GM12878 (cell line): ENCODE results near the gene GALNT16. TPM values are rescaled to one million over a fixed set of nuclear protein-coding genes. Genes with fewer than 3 reads are reported as not detected.

ENCODE experiments used
- BRCA1 ChIP-seq: IDR thresholded peaks from 2 replicates; pipeline ENCODE4 v1.6.1; 2011; ENCODE audit warnings: low read depth, low read length, improper control_type of control experiment
- CBX3 ChIP-seq: fragments of 200-600 bp; sonication (generic); IDR thresholded peaks from 2 replicates; pipeline ENCODE4 v1.6.1; 2016; ENCODE audit warnings: low read depth, borderline replicate concordance
- CBX5 ChIP-seq: sonication (generic); IDR thresholded peaks from 2 replicates; pipeline ENCODE4 v1.6.1; 2016; ENCODE audit warnings: low read depth, moderate library complexity, mild to moderate bottlenecking, inconsistent platforms
- GATAD2B ChIP-seq: fragments of 450-650 bp; conservative IDR thresholded peaks from 2 replicates; pipeline ENCODE4 v1.6.1; 2017; ENCODE audit warnings: low read depth, mild to moderate bottlenecking, moderate library complexity
- HDAC2 ChIP-seq: fragments of 200-600 bp; sonication (generic); IDR thresholded peaks from 2 replicates; pipeline ENCODE4 v1.6.1; 2017
- IKZF1 ChIP-seq: fragments of 450-650 bp; conservative IDR thresholded peaks from 2 replicates; pipeline ENCODE4 v1.6.1; 2017; ENCODE audit warnings: antibody characterized with exemption, mild to moderate bottlenecking
- JUND ChIP-seq: IDR thresholded peaks from 2 replicates; pipeline ENCODE4 v1.6.1; 2012; ENCODE audit warnings: low read depth, mild to moderate bottlenecking, low read length, improper control_type of control experiment, moderate library complexity
- MYB ChIP-seq: fragments of 150-350 bp; IDR thresholded peaks from 2 replicates; pipeline ENCODE4 v1.6.1; 2014; ENCODE audit warnings: mild to moderate bottlenecking, low read depth, low read length, borderline replicate concordance
- MYC ChIP-seq: IDR thresholded peaks from 2 replicates; pipeline ENCODE4 v1.6.1; 2011; ENCODE audit warnings: mild to moderate bottlenecking, low read length, moderate library complexity, inconsistent platforms; ENCODE audit not compliant: insufficient read depth, insufficient replicate concordance, insufficient read length, severe bottlenecking
- NR2C2 ChIP-seq: IDR thresholded peaks from 2 replicates; pipeline ENCODE4 v1.6.1; 2011; ENCODE audit warnings: borderline replicate concordance, low read depth; ENCODE audit not compliant: control insufficient read depth, insufficient read length
- POLR2A ChIP-seq: IDR thresholded peaks from 2 replicates; pipeline ENCODE4 v1.6.1; 2011; ENCODE audit warnings: low read depth, mild to moderate bottlenecking, low read length
- POLR2AphosphoS2 ChIP-seq: IDR thresholded peaks from 2 replicates; pipeline ENCODE4 v1.6.1; 2011; ENCODE audit warnings: low read depth, mild to moderate bottlenecking, low read length, improper control_type of control experiment, moderate library complexity
- RAD51 ChIP-seq: fragments of 450-650 bp; IDR thresholded peaks from 2 replicates; pipeline ENCODE4 v1.6.1; 2016; ENCODE audit warnings: moderate library complexity, mild to moderate bottlenecking, inconsistent platforms
- RBBP5 ChIP-seq: fragments of 200-600 bp; sonication (generic); conservative IDR thresholded peaks from 2 replicates; pipeline ENCODE4 v1.6.1; 2016
- RCOR1 ChIP-seq: conservative IDR thresholded peaks from 2 replicates; pipeline ENCODE4 v1.6.1; 2012; ENCODE audit warnings: low read depth, low read length, improper control_type of control experiment
- RELB ChIP-seq: fragments of 450-650 bp; IDR thresholded peaks from 2 replicates; pipeline ENCODE4 v1.6.1; 2017; ENCODE audit warnings: low read depth, mild to moderate bottlenecking, moderate library complexity
- RUNX3 ChIP-seq: IDR thresholded peaks from 2 replicates; pipeline ENCODE4 v1.6.1; 2012; ENCODE audit warnings: low read length, inconsistent platforms
- STAT1 ChIP-seq: fragments of 450-650 bp; conservative IDR thresholded peaks from 2 replicates; pipeline ENCODE4 v1.6.1; 2014; ENCODE audit warnings: antibody characterized with exemption, mild to moderate bottlenecking
- TARDBP ChIP-seq: IDR thresholded peaks from 2 replicates; pipeline ENCODE4 v1.6.1; 2016; ENCODE audit warnings: borderline replicate concordance
- TCF12 ChIP-seq: IDR thresholded peaks from 2 replicates; pipeline ENCODE4 v1.6.1; 2011; ENCODE audit warnings: low read depth, mild to moderate bottlenecking, low read length
- YY1 ChIP-seq: IDR thresholded peaks from 2 replicates; pipeline ENCODE4 v1.6.1; 2011; ENCODE audit warnings: low read depth, mild to moderate bottlenecking, low read length
- ZNF274 ChIP-seq: IDR thresholded peaks from one replicate; pipeline ENCODE4 v1.8.0; 2011; ENCODE audit not compliant: insufficient read length, insufficient read depth
- ZSCAN29 ChIP-seq: fragments of 450-650 bp; IDR thresholded peaks from 2 replicates; pipeline ENCODE4 v1.6.1; 2017; ENCODE audit warnings: mild to moderate bottlenecking, moderate library complexity
- polyA plus RNA-seq, 11 experiments: library from polyadenylated mRNA; depleted of rRNA in 4 of 11; unstranded in 6 of 11; stranded (reverse) in 5 of 11; fragments of >200 nt; fragmentation: Nextera tagmentation in 4 of 11; fragmentation: Illumina TruSeq in 1 of 11; extraction: Ambion mirVana in 4 of 11; extraction: Trizol in 1 of 11; gene quantifications; 1 replicate in 1 of 11; 2 replicates in 10 of 11; pipeline versions ENCODE4 v1.2.1 to v1.2.3, GENCODE V29; 2011 to 2016; ENCODE audit warnings: inconsistent platforms in 2 of 11, missing spikeins in 2 of 11, low read depth in 1 of 11
- total RNA-seq, 4 experiments: library from RNA; depleted of rRNA in 3 of 4; stranded (reverse); fragments of >200 nt in 3 of 4; fragmentation: Illumina TruSeq in 1 of 4; extraction: Trizol in 1 of 4; gene quantifications; 2 replicates each; pipeline versions ENCODE4 v1.2.1 to v1.2.3, GENCODE V29; 2013 to 2021
- TF ChIP-seq, protein P1 (sequence below): fragments of 450-650 bp; conservative IDR thresholded peaks from 2 replicates; pipeline ENCODE4 v1.6.1; 2017; ENCODE audit warnings: mild to moderate bottlenecking, moderate library complexity
- TF ChIP-seq, protein P2 (sequence below): fragments of 450-650 bp; IDR thresholded peaks from 2 replicates; pipeline ENCODE4 v1.6.1; 2018; ENCODE audit warnings: mild to moderate bottlenecking, low read depth, moderate library complexity; ENCODE audit not compliant: partially characterized antibody

The GALNT16 gene
- total and polyA plus RNA-seq, 10 of the 15 experiments (the other 5 are each of a cell fraction or from before 2014, with no cell fraction given): under 0.01 to 0.08 (median 0.03) TPM; not detected in 3

DNA sequence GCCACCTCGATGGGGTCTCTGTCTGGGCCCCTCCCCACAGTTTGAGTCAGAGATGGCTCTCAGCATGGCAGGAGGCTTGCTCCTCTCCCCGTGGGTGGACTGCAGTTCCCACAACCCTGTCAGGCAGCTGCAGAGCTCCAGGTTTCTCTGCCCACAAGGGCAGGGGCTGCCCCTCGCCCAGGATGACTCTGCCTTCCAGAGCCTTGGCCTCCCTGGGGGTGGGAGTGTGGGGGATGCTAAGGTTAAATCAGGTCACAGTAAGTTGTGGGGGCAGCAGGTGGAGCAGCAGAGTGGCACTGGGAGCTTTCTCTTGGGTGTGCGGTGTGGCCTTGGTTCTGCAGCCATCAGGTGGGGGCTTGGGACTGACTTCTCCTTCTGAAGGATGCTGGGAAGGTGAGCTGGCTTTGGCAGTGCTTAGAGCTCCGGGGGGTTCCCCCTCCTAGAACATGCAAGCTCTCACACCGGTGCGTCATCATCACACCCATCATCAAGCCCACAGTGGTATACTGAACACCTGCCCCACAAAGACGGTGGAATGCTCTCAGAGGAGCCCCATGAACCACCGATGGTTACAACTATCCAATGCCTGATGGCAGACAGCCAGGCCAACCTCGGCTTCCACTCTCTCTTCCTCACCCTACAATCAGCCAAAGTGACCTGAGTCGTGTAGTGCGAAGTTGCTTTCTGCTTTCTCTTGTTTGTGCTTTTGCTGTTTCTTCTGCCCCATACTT is 98.4 kb downstream of the GALNT16 start (continued):
- TF ChIP-seq RBBP5 (no peak), POLR2A (no peak), POLR2AphosphoS2 (no peak), RELB (0 out of 2 replicates have a peak, but pooled peaks have one; percentile 20), ZNF274 (no peak), IKZF1 (peak; percentile 84), RUNX3 (no peak; the same call in 1 of the 2 replicates), ZSCAN29 (no peak), RCOR1 (no peak), MYC (peak; percentile 20), TARDBP (no peak), BRCA1 (no peak), STAT1 (no peak), NR2C2 (no peak), CBX3 (no peak), TCF12 (peak; percentile 71; the same call in 1 of the 2 replicates), RAD51 (no peak), GATAD2B (peak; percentile 16; the same call in 1 of the 2 replicates), HDAC2 (no peak), JUND (no peak), CBX5 (no peak), MYB (no peak), YY1 (no peak)
- TF ChIP-seq, protein P1, sequence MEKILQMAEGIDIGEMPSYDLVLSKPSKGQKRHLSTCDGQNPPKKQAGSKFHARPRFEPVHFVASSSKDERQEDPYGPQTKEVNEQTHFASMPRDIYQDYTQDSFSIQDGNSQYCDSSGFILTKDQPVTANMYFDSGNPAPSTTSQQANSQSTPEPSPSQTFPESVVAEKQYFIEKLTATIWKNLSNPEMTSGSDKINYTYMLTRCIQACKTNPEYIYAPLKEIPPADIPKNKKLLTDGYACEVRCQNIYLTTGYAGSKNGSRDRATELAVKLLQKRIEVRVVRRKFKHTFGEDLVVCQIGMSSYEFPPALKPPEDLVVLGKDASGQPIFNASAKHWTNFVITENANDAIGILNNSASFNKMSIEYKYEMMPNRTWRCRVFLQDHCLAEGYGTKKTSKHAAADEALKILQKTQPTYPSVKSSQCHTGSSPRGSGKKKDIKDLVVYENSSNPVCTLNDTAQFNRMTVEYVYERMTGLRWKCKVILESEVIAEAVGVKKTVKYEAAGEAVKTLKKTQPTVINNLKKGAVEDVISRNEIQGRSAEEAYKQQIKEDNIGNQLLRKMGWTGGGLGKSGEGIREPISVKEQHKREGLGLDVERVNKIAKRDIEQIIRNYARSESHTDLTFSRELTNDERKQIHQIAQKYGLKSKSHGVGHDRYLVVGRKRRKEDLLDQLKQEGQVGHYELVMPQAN: no peak
- TF ChIP-seq, protein P2, sequence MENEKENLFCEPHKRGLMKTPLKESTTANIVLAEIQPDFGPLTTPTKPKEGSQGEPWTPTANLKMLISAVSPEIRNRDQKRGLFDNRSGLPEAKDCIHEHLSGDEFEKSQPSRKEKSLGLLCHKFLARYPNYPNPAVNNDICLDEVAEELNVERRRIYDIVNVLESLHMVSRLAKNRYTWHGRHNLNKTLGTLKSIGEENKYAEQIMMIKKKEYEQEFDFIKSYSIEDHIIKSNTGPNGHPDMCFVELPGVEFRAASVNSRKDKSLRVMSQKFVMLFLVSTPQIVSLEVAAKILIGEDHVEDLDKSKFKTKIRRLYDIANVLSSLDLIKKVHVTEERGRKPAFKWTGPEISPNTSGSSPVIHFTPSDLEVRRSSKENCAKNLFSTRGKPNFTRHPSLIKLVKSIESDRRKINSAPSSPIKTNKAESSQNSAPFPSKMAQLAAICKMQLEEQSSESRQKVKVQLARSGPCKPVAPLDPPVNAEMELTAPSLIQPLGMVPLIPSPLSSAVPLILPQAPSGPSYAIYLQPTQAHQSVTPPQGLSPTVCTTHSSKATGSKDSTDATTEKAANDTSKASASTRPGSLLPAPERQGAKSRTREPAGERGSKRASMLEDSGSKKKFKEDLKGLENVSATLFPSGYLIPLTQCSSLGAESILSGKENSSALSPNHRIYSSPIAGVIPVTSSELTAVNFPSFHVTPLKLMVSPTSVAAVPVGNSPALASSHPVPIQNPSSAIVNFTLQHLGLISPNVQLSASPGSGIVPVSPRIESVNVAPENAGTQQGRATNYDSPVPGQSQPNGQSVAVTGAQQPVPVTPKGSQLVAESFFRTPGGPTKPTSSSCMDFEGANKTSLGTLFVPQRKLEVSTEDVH: no peak
